HG03575 (cell line): Measurements from ENCODE around the gene NAALADL2.
"Not testable (repeated sequence)": the region's sequence is repeated elsewhere in the genome, so short reads cannot be mapped to it uniquely, and the experiment has no call there.

Experiments
- ATAC-seq: cut with Tn5 transposase; IDR thresholded peaks from one replicate; pipeline ENCODE4 v1.9.1; 2021; ENCODE audit not compliant: unreplicated experiment, insufficient number of reproducible peaks, low FRiP score; ENCODE audit errors: extremely low read depth

NAALADL2 gene

DNA sequence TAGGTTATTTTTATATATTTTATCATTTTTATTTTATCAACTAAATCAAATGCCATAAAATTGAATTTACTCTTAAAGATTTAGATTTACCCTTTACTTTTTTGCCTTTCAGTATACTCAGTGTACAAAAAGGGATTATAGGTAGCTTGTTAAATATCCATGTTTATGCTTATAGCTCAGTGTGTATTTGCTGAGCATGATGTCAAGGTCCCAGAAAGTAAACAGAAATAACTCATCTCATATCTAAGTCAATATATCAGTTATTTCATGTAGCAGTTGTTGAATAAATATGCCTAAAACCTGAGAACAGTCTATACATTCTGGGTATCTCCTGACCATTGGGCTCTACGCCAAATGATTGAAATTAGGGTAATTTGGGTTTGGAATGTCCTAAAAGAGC is 693.8 kb downstream of the NAALADL2 start:
- no peak for ATAC-seq

DNA sequence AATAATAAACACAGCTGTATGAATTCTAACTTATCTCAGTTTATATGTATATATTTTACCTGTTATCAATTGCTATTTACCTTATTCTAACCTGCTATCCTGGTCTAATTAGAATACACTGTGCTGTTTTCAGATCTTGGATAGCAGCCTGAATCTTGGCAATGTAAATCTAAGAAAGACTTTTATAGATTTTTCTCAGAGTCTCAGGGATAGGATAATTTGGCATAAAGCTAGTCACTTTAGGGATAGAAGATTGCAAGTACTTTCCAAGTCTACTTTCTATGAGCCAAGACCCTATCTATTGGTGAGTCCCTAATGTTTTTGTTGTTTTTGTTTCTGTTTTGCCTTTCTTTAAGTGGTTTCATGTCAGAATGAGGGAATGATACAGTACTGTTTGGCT is 695.7 kb downstream of the NAALADL2 start:
- ATAC-seq, result no peak

DNA sequence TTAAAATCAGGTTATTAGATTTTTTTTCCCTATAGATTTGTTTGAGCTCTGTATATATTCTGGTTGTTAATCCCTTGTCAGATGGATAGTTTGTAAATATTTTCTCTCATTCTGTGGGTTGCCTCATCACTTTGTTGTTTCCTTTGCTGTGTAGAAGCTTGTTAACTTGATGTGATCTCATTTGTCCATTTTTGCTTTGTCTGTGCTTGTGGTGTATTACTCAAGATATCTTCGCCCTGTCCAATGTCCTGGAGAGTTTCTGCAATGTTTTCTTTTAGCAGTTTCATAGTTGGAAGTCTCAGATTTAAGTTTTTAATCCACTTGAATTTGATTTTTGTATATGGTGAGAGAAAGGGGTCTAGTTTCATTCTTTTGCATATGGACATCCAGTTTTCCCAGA is 699.1 kb downstream of the NAALADL2 start:
- no peak for ATAC-seq

DNA sequence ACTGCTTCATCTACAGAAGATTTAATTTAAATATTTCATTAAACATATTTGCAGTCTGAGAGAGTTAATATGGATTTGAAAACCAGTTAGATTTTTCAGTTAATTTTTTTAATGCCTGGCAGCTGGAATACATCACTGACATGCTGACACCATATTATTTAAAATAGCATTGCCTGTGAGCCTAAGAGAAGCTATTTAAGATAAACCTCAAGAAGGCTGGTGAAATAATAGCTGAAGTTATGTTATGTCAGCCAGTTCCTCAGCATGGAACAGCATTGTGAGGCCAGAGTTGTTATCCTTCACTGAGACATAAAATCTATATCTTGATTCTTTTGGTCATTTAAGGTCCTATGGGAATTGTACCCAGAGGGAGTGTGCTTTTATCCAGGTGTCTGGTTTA is 705.2 kb downstream of the NAALADL2 start:
- no peak for ATAC-seq

DNA sequence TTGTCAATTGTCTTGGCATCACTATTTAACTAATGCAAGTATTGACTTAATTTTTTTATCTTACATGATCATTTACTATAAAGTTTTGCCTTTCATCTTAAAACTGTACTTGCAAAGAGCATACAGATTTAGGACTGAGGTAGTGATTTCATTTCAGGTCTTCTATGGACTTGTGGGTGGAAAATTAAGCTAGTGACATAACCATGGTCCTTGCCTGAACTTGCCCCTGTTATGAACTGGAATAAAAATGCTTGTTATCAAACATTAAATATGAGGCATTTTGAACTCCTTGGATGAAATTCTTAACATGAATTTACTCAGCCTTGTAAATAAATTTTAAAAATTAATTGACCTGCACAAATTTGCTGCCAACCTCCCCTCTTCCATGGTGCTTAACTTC is 712.0 kb downstream of the NAALADL2 start:
- ATAC-seq, result no peak

GRCh38 chr3:175573226-175573625 is 714.1 kb downstream of the NAALADL2 start:
- ATAC-seq, result no peak

GRCh38 chr3:175580318-175580717 is 721.2 kb downstream of the NAALADL2 start:
- no peak for ATAC-seq

DNA sequence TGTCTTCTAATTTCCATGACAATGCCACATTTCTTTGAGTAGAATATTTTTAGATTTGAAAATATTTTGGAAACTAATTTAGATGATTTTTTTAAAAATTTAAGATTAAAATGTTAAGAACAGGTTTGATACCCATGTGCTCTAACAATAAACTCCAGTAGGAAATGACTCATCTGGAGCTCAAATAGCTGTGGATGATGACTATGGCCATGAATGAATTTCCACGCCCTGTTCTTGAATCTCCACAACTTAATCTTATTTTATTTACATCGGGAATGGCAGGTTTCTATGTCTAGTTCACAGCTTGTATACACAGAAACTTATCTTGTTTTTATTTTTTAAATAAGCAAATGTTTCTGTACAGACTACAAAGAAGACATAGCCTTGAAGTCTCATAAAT is 726.8 kb downstream of the NAALADL2 start:
- no peak for ATAC-seq

- ATAC-seq, result no peak
These were observed 731.6 kb downstream of the NAALADL2 start for GRCh38 chr3:175590745-175591144.

GRCh38 chr3:175591375-175591774 is 732.2 kb downstream of the NAALADL2 start:
- no peak for ATAC-seq

- ATAC-seq, result no peak
These were observed 734.2 kb downstream of the NAALADL2 start for GRCh38 chr3:175593331-175593730.

DNA sequence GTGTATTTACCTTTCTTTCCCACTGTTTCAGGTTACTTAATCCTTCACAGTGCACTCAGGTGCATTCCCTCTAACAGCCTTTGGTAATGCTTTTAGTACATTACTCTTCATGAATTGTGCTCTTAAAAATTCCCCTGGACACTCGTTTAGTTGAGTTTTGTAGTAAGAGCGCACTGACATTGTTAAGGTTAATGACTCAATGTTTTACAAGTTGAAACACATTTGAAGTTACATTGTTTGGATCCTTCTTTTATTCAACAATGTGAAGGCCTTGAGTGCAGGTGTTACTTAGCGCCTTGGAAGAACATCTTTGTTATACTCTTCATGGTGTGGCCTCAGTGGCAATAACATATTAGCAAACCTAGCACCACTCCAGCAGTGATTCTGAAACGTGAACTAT is 739.6 kb downstream of the NAALADL2 start:
- no peak for ATAC-seq

- ATAC-seq, result no peak
These were observed 742.4 kb downstream of the NAALADL2 start for GRCh38 chr3:175601521-175601920.

DNA sequence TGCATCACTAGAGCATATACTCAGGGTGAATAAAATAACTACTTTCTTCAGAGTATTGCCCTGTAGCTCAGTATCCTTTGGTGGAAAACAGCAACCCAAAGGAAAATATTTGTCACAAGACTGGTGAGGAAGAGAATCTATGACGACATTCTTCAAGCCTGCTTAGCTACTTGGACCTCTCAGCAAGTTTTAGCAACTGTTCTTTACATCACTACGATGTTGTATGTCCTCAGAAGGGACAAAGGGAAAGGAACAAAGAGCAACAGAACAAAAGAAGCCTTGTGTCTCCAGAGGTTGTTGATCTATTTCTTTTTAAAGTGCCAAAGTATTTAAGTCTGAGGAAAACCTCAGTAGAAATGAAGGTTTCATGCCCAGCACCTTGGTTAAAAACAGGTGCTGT is 746.7 kb downstream of the NAALADL2 start:
- ATAC-seq, result no peak

DNA sequence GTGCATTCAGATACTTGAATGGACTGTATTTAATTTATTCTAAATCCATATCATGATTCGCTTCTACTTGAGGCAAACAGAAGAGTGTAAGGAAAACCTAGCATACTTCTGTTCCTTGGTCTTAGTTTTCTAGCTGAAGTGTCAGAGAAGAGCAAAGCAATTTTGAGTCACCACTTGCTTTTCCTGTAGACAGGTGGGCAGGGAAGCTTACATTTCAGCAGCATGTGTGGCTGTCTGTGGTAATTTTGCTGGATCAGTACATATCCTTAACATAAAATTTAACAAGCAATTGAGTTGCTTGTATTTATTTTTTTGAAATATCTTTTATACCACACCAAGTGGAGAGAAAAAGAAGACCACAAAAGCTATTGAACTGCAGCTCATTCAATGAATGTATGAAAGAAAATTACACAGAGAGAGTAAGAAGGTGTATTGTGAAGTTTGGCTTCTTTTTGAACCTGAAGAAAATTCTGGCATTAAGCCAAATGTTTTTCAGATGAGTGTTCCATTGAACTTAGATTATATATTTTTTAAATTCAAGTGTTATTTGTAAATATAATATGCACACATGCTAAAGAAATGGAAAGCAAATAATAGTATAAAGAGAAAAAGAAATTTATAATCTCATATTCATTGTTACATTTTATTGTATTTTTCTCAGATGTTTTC is 747.6 kb downstream of the NAALADL2 start:
- no peak for ATAC-seq

DNA sequence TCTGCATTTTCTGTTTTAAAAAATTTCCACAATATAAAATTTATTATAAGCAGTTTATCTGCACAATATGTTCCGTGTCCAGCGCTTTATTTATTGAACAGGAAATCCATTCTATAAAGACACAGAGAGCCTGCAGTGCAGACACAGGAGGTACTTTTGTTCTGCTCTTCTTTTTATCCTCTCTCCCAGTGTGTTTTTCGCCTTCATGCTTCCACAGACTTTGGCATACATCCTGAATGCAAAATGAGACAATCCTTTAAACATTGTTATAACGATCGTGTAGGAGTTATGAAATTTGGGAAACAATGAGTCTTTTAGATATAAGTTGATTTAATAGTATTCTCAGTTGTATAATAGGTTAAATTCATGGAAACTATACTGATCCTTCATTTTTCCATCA is 749.2 kb downstream of the NAALADL2 start:
- no peak for ATAC-seq

- ATAC-seq, result no peak
These were observed 749.8 kb downstream of the NAALADL2 start for GRCh38 chr3:175608911-175609310.

- ATAC-seq, result no peak
These were observed 753.5 kb downstream of the NAALADL2 start for GRCh38 chr3:175612487-175613196.

- not testable (repeated sequence) for ATAC-seq
These were observed 755.0 kb downstream of the NAALADL2 start for GRCh38 chr3:175614107-175614506.

DNA sequence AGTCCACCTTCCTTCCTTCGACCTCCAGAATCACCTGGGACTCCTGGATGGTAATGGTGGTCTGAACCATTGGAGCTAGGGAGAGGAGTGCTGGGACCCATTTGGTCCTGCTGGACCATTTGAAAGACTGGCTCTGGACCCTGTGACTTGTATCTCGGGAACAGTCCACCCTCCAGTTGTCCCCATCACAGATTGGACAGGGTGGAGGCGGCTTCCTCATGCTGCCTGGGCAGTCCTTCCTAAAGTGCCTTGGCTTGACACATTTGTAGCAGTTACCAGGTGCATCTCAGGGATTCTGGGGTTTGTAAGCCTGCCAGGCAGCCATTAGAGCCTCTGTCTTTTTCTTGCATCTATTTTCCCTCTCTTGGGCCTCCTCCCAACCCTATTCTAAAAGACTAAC is 758.1 kb downstream of the NAALADL2 start:
- ATAC-seq, result no peak

DNA sequence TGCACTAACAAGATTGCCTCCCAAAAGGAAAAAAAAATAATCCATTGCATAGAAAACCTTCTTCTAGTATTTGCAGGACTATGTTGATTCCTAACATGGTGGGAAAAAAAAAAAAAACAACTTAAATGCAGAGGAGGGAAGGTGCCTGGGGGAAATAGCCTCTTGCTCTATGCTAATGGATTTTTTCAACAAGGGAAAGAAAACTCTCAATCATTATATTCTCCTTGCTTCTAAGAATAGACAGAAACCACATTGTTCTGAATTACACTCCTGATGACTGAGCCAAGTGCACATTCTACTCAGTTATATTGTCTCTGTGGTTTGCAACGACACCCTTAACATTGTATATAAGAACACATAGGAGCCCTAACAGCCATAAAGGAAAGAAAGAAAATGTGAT is 760.2 kb downstream of the NAALADL2 start:
- no peak for ATAC-seq
